ENCODE data around the gene PAFAH1B1.

GRCh38 chr17:2721603-2722002, 128.1 kb downstream of the PAFAH1B1 start:
- TF ChIP-seq, protein P1, sequence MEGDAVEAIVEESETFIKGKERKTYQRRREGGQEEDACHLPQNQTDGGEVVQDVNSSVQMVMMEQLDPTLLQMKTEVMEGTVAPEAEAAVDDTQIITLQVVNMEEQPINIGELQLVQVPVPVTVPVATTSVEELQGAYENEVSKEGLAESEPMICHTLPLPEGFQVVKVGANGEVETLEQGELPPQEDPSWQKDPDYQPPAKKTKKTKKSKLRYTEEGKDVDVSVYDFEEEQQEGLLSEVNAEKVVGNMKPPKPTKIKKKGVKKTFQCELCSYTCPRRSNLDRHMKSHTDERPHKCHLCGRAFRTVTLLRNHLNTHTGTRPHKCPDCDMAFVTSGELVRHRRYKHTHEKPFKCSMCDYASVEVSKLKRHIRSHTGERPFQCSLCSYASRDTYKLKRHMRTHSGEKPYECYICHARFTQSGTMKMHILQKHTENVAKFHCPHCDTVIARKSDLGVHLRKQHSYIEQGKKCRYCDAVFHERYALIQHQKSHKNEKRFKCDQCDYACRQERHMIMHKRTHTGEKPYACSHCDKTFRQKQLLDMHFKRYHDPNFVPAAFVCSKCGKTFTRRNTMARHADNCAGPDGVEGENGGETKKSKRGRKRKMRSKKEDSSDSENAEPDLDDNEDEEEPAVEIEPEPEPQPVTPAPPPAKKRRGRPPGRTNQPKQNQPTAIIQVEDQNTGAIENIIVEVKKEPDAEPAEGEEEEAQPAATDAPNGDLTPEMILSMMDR (IDR thresholded peaks at IDR 0.05) = no peak
- TF ChIP-seq POLR2A (IDR thresholded peaks at IDR 0.05) = no peak

All from esophagus squamous epithelium (tissue), 4 donors.